Measurements from ENCODE around the gene TEKT1.
"Not testable (repeated sequence)": the region's sequence is repeated elsewhere in the genome, so short reads cannot be mapped to it uniquely, and the experiment has no call there.

The TEKT1 gene

GRCh38 chr17:6815775-6816174 is 15.8 kb downstream of the TEKT1 start:
- DNase-seq (ENCODE audit: low read depth in 2 of 2): no peak

GRCh38 chr17:6812295-6812694 is 19.2 kb downstream of the TEKT1 start:
- DNase-seq (ENCODE audit: low read depth in 2 of 2): no peak

GRCh38 chr17:6811510-6811909 is 20.0 kb downstream of the TEKT1 start:
- DNase-seq (ENCODE audit: low read depth in 2 of 2): no peak

- no peak for DNase-seq (ENCODE audit: low read depth in 2 of 2)
Observed at GRCh38 chr17:6800422-6801027, 31.0 kb downstream of the TEKT1 start.

- DNase-seq (ENCODE audit: low read depth in 2 of 2): no peak
Observed at GRCh38 chr17:6799738-6800137, 31.8 kb downstream of the TEKT1 start.

GRCh38 chr17:6797718-6798351 is 33.7 kb downstream of the TEKT1 start:
- no peak for DNase-seq (ENCODE audit: low read depth in 2 of 2)

GRCh38 chr17:6796887-6797490 is 34.5 kb downstream of the TEKT1 start:
- no peak for DNase-seq (ENCODE audit: low read depth in 2 of 2)

GRCh38 chr17:6796017-6796886 is 35.3 kb downstream of the TEKT1 start:
- no peak for DNase-seq (ENCODE audit: low read depth in 2 of 2)

GRCh38 chr17:6793748-6794493 is 37.6 kb downstream of the TEKT1 start:
- DNase-seq (ENCODE audit: low read depth in 2 of 2): no peak

- no peak for DNase-seq (ENCODE audit: low read depth in 2 of 2)
Observed at GRCh38 chr17:6789146-6789545, 42.4 kb downstream of the TEKT1 start.

- DNase-seq (ENCODE audit: low read depth in 2 of 2): no peak
Observed at GRCh38 chr17:6787081-6787693, 44.3 kb downstream of the TEKT1 start.

- DNase-seq (ENCODE audit: low read depth in 2 of 2): no peak
Observed at GRCh38 chr17:6786618-6787017, 44.9 kb downstream of the TEKT1 start.

GRCh38 chr17:6782244-6782643 is 49.3 kb downstream of the TEKT1 start:
- DNase-seq (ENCODE audit: low read depth in 2 of 2): no peak

- no peak for DNase-seq (ENCODE audit: low read depth in 2 of 2)
Observed at GRCh38 chr17:6780886-6781285, 50.6 kb downstream of the TEKT1 start.

- DNase-seq (ENCODE audit: low read depth in 2 of 2): no peak
Observed at GRCh38 chr17:6780001-6780400, 51.5 kb downstream of the TEKT1 start.

GRCh38 chr17:6779411-6779810 is 52.1 kb downstream of the TEKT1 start:
- DNase-seq (ENCODE audit: low read depth in 2 of 2): no peak

GRCh38 chr17:6775871-6776405 is 55.6 kb downstream of the TEKT1 start, which contains the start of gene FBXO39:
TSS of gene FBXO39 (plus strand) at chr17:6776215. CDS start at chr17:6779869, 3,654 bp downstream.
- no peak for DNase-seq (ENCODE audit: low read depth in 2 of 2)

GRCh38 chr17:6774906-6775305 is 56.6 kb downstream of the TEKT1 start:
- not testable (repeated sequence) for DNase-seq (ENCODE audit: low read depth in 2 of 2)

- no peak for DNase-seq (ENCODE audit: low read depth in 2 of 2)
Observed at GRCh38 chr17:6772016-6772415, 59.5 kb downstream of the TEKT1 start.

GRCh38 chr17:6768447-6768846 is 63.1 kb downstream of the TEKT1 start:
- DNase-seq (ENCODE audit: low read depth in 2 of 2): no peak

- DNase-seq (ENCODE audit: low read depth in 2 of 2): no peak
Observed at GRCh38 chr17:6761779-6762178, 69.8 kb downstream of the TEKT1 start.

Measured in stimulated activated CD8-positive, alpha-beta memory T cell treated with anti-CD3 and anti-CD28 coated beads, Interleukin-7, amount 100 ng/mL, for 4 hours (primary cell).